ENCODE results near the gene FCHO1.
"Not testable (repeated sequence)": the region's sequence is repeated elsewhere in the genome, so short reads cannot be mapped to it uniquely, and the experiment has no call there.

The FCHO1 gene

DNA sequence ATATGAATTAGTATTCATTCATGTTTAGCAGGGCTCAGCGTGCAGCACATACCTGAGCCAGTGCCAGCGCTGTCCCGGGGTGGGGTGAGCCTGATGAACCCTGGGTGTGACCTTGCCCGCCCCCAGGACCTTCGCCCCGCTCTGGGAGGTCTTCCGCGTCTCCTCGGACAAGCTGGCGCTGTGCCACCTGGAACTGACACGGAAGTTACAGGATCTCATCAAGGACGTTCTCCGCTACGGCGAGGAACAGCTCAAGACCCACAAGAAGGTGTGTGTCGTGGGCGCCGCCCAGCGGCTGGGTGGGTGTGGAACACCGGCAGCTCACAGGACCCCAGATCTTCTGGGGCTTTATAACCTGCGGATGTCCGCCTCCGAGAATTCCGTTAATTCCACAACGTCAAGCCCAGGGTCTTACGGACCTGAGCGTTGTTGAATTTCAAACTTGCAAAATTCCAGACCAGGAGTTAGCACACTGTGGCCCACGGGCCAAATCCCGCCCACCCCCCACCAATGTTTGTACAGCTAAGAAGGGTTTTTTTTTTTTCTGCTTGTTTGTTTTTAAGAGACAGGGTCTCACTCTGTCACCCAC is 15.4 kb downstream of the FCHO1 start:
- DNase-seq = peak; percentile 63

DNA sequence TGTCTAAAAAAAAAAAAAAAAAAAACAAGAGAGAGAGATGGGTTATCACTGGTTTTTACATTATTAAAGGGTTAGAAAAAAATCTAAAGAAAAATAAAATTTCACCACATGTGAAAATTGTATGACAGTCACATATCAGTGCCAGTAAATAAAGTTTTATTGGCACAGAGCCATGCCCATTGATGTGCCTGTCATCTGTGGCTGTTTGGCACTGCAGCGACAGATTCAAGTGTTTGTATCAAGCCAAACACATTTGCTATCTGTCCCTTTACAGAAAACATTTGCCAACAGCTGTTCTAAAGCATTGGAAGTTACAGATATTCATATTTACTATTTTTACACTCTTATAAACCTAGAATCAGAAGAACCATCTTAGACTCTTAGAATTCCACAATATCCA is 16.3 kb downstream of the FCHO1 start:
- DNase-seq = no peak

DNA sequence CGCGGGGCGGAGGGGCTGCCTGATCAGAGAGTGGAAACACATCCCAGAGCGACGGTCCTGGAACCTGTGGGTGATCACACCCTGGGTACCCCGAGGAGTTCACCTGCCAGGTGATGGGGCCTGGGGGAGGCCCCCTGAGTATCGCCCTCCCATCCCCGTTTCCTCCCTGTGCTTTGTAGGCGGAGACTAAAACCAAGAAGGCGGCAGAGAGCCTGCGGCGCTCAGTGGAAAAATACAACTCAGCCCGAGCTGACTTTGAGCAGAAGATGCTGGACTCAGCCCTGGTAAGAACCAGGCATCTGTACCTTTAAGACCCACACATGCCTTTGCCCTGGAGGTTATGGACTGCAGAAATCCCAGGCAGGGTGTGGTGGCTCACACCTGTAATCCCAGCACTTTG is 19.3 kb downstream of the FCHO1 start:
- DNase-seq = no peak

DNA sequence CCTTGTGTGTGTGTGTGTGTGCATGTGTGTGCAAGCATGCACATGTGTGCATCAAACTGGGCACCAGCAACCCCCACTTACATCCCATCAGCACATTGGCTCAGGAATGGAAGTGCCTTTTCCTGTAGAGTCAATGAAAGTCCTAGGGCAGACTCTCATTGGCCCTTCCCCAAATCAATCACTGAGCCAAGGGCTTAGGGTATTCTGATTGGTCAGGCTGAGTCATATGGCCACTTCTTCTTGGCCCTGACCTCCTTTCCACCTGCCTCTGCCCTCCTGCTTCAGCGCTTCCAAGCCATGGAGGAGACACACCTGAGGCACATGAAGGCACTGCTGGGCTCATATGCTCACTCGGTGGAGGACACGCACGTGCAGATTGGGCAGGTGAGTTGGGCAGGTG is 20.9 kb downstream of the FCHO1 start:
- no peak for DNase-seq

- DNase-seq = peak; percentile 60
Observed at GRCh38 chr19:17775245-17775927, 24.1 kb downstream of the FCHO1 start.

DNA sequence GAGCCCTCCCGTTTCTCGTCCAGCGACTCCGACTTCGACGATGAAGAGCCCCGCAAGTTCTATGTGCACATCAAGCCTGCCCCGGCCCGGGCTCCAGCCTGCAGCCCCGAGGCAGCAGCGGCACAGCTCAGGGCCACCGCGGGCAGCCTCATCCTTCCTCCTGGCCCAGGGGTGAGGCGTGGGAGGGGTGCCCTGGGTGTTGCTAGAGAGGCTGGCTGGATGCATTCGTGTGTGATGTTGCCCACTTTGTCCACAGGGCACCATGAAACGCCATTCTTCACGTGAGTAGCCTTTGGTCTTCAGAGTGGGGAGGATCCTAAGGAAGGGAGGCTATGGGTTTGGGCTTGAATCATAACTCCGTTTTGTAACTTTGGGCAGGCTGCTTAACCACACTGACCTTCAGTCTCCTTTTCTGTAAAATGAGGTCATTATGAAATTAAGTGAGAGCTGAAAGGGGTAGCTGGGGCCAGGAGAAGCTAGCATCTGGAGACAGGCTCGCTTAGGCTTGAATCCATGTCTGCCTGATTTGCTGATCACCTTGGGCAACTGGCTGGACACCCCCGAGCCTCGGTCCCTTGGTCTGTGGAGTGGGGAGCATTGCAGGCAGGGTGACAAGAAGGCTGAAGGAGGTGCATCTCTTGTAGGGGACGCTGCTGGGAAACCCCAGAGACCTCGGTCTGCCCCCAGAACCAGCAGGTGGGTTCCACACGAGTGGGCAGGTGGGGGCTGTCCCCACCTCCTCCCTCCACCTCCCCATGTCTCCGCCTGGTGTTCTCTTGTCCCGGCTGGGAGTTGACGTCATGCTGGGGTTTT is 24.9 kb downstream of the FCHO1 start:
- DNase-seq = no peak

DNA sequence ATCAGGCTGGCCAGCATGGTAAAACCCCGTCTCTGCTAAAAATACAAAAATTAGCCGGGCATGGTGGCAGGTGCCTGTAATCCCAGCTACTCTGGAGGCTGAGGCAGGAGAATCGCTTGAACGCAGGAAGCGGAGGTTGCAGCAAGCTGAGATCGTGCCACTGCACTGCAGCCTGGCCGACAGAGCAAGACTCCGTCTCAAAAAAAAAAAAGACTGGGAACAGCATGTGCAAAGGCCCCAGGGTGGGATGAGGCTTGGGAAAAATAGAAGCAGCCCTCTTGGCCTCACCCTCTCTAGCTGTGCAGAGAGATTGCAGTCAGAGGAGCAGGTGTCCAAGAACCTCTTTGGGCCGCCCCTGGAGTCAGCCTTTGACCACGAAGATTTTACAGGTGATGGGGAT is 26.6 kb downstream of the FCHO1 start:
- DNase-seq = not testable (repeated sequence)

DNA sequence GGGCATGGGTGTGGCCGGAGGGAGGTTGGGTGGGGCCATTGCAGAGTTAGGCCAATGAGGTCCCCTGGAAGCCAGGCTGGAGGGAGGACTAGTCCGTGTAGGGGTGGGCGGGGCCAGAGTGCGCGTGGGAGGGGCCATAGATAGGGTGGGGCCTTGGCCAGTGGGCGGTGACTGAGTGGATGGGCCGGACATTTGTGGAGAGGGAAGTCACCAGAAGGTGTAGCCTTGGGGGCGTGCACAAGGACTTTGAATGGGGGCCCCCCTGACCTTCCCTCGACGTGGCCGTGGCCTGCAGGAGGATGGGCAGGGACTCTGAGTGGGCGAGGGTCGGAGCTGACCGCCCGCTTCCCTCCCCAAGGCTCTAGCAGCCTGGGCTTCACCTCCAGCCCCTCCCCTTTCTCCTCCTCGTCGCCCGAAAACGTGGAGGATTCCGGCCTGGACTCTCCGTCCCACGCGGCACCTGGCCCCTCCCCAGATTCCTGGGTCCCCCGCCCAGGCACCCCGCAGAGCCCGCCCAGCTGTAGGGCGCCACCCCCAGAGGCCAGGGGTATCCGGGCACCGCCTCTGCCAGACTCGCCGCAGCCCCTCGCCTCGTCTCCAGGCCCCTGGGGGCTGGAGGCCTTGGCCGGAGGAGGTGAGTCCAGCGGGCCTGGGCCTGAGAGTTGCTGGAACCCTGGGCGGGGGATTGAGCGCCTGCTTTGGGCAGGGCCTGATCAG is 27.1 kb downstream of the FCHO1 start:
- DNase-seq = peak; percentile 40

- DNase-seq = peak; percentile 21
Observed at GRCh38 chr19:17778968-17779929, 28.0 kb downstream of the FCHO1 start.

GRCh38 chr19:17780781-17781180 is 29.5 kb downstream of the FCHO1 start:
- DNase-seq = no peak

GRCh38 chr19:17783721-17784120 is 32.4 kb downstream of the FCHO1 start:
- DNase-seq = not testable (repeated sequence)

DNA sequence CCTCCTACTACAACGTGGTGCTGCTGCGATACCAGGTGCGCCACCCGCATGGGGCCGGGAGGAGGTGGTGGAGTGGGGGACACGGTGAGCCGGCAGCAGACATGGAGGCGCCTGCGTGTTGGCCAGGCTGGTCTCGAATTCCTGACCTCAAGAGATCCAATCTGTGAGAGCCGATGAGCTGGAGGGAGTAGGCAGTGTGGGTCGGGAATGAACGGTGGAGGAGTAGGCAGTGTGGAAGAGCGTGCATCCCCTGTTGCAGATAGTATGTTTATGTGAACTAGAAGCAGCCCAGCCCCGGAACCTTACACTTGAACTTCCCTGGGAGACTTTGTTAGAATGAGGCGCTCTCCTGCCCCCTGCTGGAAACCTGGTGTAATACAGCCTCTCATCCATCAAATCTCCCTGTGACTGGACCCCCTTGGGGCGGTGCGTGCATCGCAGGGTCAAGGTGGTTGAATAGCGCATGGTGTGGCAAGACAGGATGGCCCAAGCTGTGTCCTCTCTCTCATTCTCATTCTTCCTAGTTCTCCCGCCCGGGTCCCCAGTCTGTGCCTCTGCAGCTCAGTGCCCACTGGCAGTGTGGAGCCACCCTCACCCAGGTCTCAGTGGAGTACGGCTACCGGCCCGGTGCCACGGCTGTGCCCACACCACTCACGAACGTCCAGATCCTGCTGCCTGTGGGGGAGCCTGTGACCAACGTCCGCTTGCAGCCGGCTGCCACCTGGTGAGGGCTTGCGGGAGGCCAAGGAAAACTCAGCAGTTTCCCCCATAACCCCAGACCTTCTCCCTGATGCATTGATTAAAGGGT is 33.1 kb downstream of the FCHO1 start:
- peak; percentile 86 for DNase-seq

- no peak for DNase-seq
Observed at GRCh38 chr19:17787274-17787913, 36.1 kb downstream of the FCHO1 start.

DNA sequence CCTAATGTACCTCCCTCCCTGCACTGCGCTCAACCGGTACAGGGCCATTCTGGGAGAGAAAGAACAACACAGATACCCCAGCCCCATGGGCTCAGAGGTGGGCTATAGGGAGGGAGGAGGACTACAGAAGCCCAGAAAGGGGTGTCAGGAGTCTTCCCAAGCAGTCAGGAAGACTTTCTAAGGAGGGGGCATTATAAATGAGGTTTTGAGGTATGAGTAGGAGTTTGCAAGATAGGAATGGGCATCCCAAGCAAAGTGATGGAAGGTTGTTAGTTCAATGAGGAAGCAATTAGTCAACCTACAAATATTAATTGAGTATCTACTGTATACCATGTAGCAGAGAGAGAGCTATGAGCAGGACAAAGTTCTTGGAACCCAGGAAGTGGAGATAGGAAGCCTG is 37.4 kb downstream of the FCHO1 start:
- no peak for DNase-seq

- DNase-seq = no peak
Observed at GRCh38 chr19:17790059-17790780, 38.9 kb downstream of the FCHO1 start.

- DNase-seq = no peak
Observed at GRCh38 chr19:17794412-17794730, 43.1 kb downstream of the FCHO1 start.

DNA sequence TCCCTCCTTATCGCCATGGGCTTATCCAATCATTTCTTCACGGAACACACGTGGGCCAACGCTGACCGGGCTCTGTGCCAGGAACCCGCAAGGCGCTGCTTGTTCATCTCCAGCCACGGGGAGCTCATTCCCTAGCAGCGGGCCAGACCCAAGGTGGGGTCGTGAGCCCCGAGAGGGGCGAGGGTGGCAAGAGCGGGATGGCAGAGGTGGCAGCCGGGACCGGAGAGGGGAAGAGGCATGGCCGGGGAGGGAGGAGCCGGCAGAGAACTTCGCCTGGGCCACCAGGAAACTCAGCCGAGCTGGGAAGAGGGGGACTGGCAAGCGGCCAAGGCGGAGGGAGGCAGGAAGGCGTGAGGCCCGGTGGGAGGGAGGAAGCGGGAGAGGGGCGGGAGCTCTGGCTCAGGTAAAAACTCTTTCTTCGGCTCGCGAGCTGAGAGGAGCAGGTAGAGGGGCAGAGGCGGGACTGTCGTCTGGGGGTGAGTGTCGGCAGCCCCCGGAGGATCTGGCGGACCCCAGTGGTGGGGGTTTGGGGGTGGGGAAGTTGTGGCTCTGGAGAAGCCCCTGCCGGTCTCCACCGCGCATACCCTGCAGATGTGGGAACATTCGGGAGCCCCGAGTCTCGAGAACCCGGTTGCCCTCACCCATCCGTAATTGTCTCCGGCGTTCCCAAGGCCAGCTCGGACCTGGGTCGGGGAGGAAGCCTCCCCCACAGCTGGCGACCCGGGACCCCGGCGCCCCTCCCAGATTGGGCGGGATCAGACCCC is 43.6 kb downstream of the FCHO1 start, which contains the start of gene B3GNT3:
TSS of gene B3GNT3 (plus strand) at position 408 of the 764 bp plus-strand sequence. CDS start 12,670 bp downstream, outside the sequence.
- DNase-seq = peak; percentile 70

DNA sequence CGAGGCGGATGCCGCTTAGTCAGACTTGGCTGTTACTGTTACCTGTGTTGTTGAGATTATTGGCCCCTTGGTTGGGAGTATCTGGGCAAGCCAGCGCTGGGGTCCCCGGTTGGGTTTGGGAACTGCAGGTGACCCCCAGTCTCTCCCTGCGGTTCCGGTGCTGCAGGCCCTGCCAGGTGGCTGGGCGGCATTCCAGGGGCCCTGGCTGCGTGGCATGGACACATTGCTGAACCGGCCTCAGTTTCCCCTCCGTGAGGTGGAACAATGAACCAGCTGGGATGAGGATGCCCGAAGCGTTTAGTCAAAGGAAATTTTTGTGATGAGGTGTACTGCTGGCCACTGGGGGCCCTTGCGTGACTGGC is 44.2 kb downstream of the FCHO1 start:
- no peak for DNase-seq

Measured in CD4-positive, alpha-beta T cell treated with Interleukin-17A for 4 hours (primary cell).